ENCODE measurements around the gene TMEM217. TPM values are rescaled to one million over a fixed set of nuclear protein-coding genes. Genes with fewer than 3 reads are reported as not detected.
A peak's percentile ranks its signal among the peaks of the same experiment; 100 is the strongest.

Gene TMEM217
- total RNA-seq, 1 experiment from 2014 or later, result 0.74 TPM

- peaks cover 12% of the 10 kb centered on the region for H3K4me1 ChIP-seq (replicated peaks)
- no peaks in the 10 kb centered on the region for H3K27me3 ChIP-seq (replicated peaks)
- no peak overlapping the region for H3K4me3 ChIP-seq
- no peaks in the 10 kb centered on the region for H3K9me3 ChIP-seq (replicated peaks)
- no peak overlapping the region for H3K27ac ChIP-seq
- DNase-seq (ENCODE audit: low read depth in 1 of 2, low spot score in 2 of 2), result no peak
- H3K36me3 ChIP-seq, result no peaks in the 10 kb centered on the region
Observed at GRCh38 chr6:37233541-37233940, 24.4 kb downstream of the TMEM217 start.

GRCh38 chr6:37232430-37233017 lies 25.4 kb downstream of the TMEM217 start:
- H3K36me3 ChIP-seq, result no peaks in the 10 kb centered on the region
- no peak for DNase-seq (ENCODE audit: low read depth in 1 of 2, low spot score in 2 of 2)
- H3K9me3 ChIP-seq (replicated peaks), result no peaks in the 10 kb centered on the region
- no peak overlapping the region for H3K4me3 ChIP-seq
- no peak overlapping the region for H3K27ac ChIP-seq
- H3K27me3 ChIP-seq (replicated peaks), result no peaks in the 10 kb centered on the region
- H3K4me1 ChIP-seq (replicated peaks), result peaks cover 12% of the 10 kb centered on the region

- Histone ChIP-seq H3K27me3 (replicated peaks) (no peaks in the 10 kb centered on the region), H3K27ac (no peak overlapping the region), H3K36me3 (no peaks in the 10 kb centered on the region), H3K4me3 (no peak overlapping the region), H3K4me1 (replicated peaks) (no peaks in the 10 kb centered on the region), H3K9me3 (replicated peaks) (no peaks in the 10 kb centered on the region)
- no peak for DNase-seq (ENCODE audit: low read depth in 1 of 2, low spot score in 2 of 2)
Observed at GRCh38 chr6:37230104-37230503, 27.8 kb downstream of the TMEM217 start.

- Histone ChIP-seq H3K27ac (no peak overlapping the region), H3K9me3 (replicated peaks) (no peaks in the 10 kb centered on the region), H3K36me3 (no peaks in the 10 kb centered on the region), H3K4me1 (replicated peaks) (no peaks in the 10 kb centered on the region), H3K27me3 (replicated peaks) (no peaks in the 10 kb centered on the region), H3K4me3 (no peak overlapping the region)
- DNase-seq (ENCODE audit: low read depth in 1 of 2, low spot score in 2 of 2), result no peak
Observed at GRCh38 chr6:37225350-37226169, 32.4 kb downstream of the TMEM217 start.

- no peak overlapping the region for H3K4me3 ChIP-seq
Observed at GRCh38 chr6:37222992-37223391, 35.0 kb downstream of the TMEM217 start.

GRCh38 chr6:37222125-37222967 lies 35.6 kb downstream of the TMEM217 start:
- DNase-seq (ENCODE audit: low read depth in 1 of 2, low spot score in 2 of 2), result peak; percentile 63 to 79
- H3K9me3 ChIP-seq (replicated peaks), result no peaks in the 10 kb centered on the region
- H3K4me3 ChIP-seq, result peak overlapping the region; percentile 37
- H3K36me3 ChIP-seq, result no peaks in the 10 kb centered on the region
- no peaks in the 10 kb centered on the region for H3K27me3 ChIP-seq (replicated peaks)
- H3K4me1 ChIP-seq (replicated peaks), result no peaks in the 10 kb centered on the region
- no peak overlapping the region for H3K27ac ChIP-seq

More at GRCh38 chr6:37222992-37223391, 35.0 kb downstream of the TMEM217 start:
- no peaks in the 10 kb centered on the region for H3K36me3 ChIP-seq
- no peaks in the 10 kb centered on the region for H3K9me3 ChIP-seq (replicated peaks)
- DNase-seq (ENCODE audit: low read depth in 1 of 2, low spot score in 2 of 2), result no peak
- no peaks in the 10 kb centered on the region for H3K4me1 ChIP-seq (replicated peaks)
- H3K27ac ChIP-seq, result no peak overlapping the region
- no peaks in the 10 kb centered on the region for H3K27me3 ChIP-seq (replicated peaks)

GRCh38 chr6:37221585-37222124 lies 36.3 kb downstream of the TMEM217 start:
- Histone ChIP-seq H3K27me3 (replicated peaks) (no peaks in the 10 kb centered on the region), H3K9me3 (replicated peaks) (no peaks in the 10 kb centered on the region), H3K27ac (no peak overlapping the region), H3K36me3 (no peaks in the 10 kb centered on the region), H3K4me1 (replicated peaks) (no peaks in the 10 kb centered on the region), H3K4me3 (peak overlapping the region; percentile 37)
- no peak for DNase-seq (ENCODE audit: low read depth in 1 of 2, low spot score in 2 of 2)

GRCh38 chr6:37218511-37218910 lies 39.4 kb downstream of the TMEM217 start:
- Histone ChIP-seq H3K9me3 (replicated peaks) (no peaks in the 10 kb centered on the region), H3K4me3 (no peak overlapping the region), H3K36me3 (no peaks in the 10 kb centered on the region), H3K27ac (no peak overlapping the region), H3K4me1 (replicated peaks) (no peaks in the 10 kb centered on the region), H3K27me3 (replicated peaks) (no peaks in the 10 kb centered on the region)
- no peak for DNase-seq (ENCODE audit: low read depth in 1 of 2, low spot score in 2 of 2)

GRCh38 chr6:37218061-37218460 lies 39.9 kb downstream of the TMEM217 start:
- H3K9me3 ChIP-seq (replicated peaks), result no peaks in the 10 kb centered on the region
- no peaks in the 10 kb centered on the region for H3K36me3 ChIP-seq
- H3K4me3 ChIP-seq, result no peak overlapping the region
- no peak for DNase-seq (ENCODE audit: low read depth in 1 of 2, low spot score in 2 of 2)
- no peaks in the 10 kb centered on the region for H3K4me1 ChIP-seq (replicated peaks)
- no peak overlapping the region for H3K27ac ChIP-seq
- no peaks in the 10 kb centered on the region for H3K27me3 ChIP-seq (replicated peaks)

- no peaks in the 10 kb centered on the region for H3K27me3 ChIP-seq (replicated peaks)
- H3K4me1 ChIP-seq (replicated peaks), result peaks cover 3% of the 10 kb centered on the region; the same call in 1 of the 2 replicates
- DNase-seq (ENCODE audit: low read depth in 1 of 2, low spot score in 2 of 2), result no peak
- no peaks in the 10 kb centered on the region for H3K36me3 ChIP-seq
- no peak overlapping the region for H3K4me3 ChIP-seq
- H3K9me3 ChIP-seq (replicated peaks), result no peaks in the 10 kb centered on the region
- no peak overlapping the region for H3K27ac ChIP-seq
Observed at GRCh38 chr6:37212268-37212667, 45.7 kb downstream of the TMEM217 start.

GRCh38 chr6:37210313-37210968 lies 47.5 kb downstream of the TMEM217 start:
- Histone ChIP-seq H3K4me3 (no peak overlapping the region), H3K4me1 (replicated peaks) (peaks cover 3% of the 10 kb centered on the region; the same call in 1 of the 2 replicates), H3K9me3 (replicated peaks) (no peaks in the 10 kb centered on the region), H3K27me3 (replicated peaks) (no peaks in the 10 kb centered on the region), H3K27ac (no peak overlapping the region), H3K36me3 (no peaks in the 10 kb centered on the region)
- DNase-seq (ENCODE audit: low read depth in 1 of 2, low spot score in 2 of 2), result peak; percentile 75 to 78

GRCh38 chr6:37209461-37210205 lies 48.3 kb downstream of the TMEM217 start:
- H3K27me3 ChIP-seq (replicated peaks), result no peaks in the 10 kb centered on the region
- H3K27ac ChIP-seq, result no peak overlapping the region
- H3K4me3 ChIP-seq, result no peak overlapping the region
- H3K36me3 ChIP-seq, result no peaks in the 10 kb centered on the region
- no peak for DNase-seq (ENCODE audit: low read depth in 1 of 2, low spot score in 2 of 2)
- peaks cover 3% of the 10 kb centered on the region; the same call in 1 of the 2 replicates for H3K4me1 ChIP-seq (replicated peaks)
- no peaks in the 10 kb centered on the region for H3K9me3 ChIP-seq (replicated peaks)

GRCh38 chr6:37208793-37209192 lies 49.2 kb downstream of the TMEM217 start:
- H3K27ac ChIP-seq, result no peak overlapping the region
- no peaks in the 10 kb centered on the region for H3K36me3 ChIP-seq
- H3K4me3 ChIP-seq, result no peak overlapping the region
- no peaks in the 10 kb centered on the region for H3K27me3 ChIP-seq (replicated peaks)
- H3K9me3 ChIP-seq (replicated peaks), result no peaks in the 10 kb centered on the region
- DNase-seq (ENCODE audit: low read depth in 1 of 2, low spot score in 2 of 2), result no peak
- H3K4me1 ChIP-seq (replicated peaks), result peaks cover 3% of the 10 kb centered on the region; the same call in 1 of the 2 replicates

Measured in SJSA1 (cell line).